Left ventricle myocardium inferior (tissue), 1 donor: ENCODE measurements around the gene CALCOCO1. TPM values are rescaled to one million over a fixed set of nuclear protein-coding genes. Genes with fewer than 3 reads are reported as not detected.

ENCODE experiments used
- DNase-seq: peaks from one replicate; pipeline ENCODE4 v3.0.0-alpha.2; 2020
- H3K27ac ChIP-seq: fragments of 200-600 bp; replicated peaks from 2 replicates; pipeline ENCODE4 v1.8.0; 2021
- H3K27me3 ChIP-seq: fragments of 200-600 bp; 2 replicates; pipeline ENCODE4 v1.8.0; 2021; ENCODE audit warnings: low read depth
- H3K36me3 ChIP-seq: fragments of 200-600 bp; 2 replicates; pipeline ENCODE4 v1.8.0; 2021
- H3K4me1 ChIP-seq: fragments of 200-600 bp; 2 replicates; pipeline ENCODE4 v1.8.0; 2021
- H3K4me3 ChIP-seq: fragments of 200-600 bp; 2 replicates; pipeline ENCODE4 v1.8.0; 2021; ENCODE audit warnings: mild to moderate bottlenecking, moderate library complexity
- H3K9me3 ChIP-seq: fragments of 200-600 bp; replicated peaks from 2 replicates; pipeline ENCODE4 v1.8.0; 2021
- CTCF ChIP-seq: fragments of 200-600 bp; IDR thresholded peaks from 2 replicates; pipeline ENCODE4 v1.8.0; 2021; ENCODE audit warnings: antibody characterized with exemption, mild to moderate bottlenecking, borderline replicate concordance
- intact Hi-C: fragments of 100-400 bp; cut with micrococcal nuclease; formaldehyde crosslinking; loops from one replicate; pipeline ENCODE4 v1.11.0; 2022
- total RNA-seq: library from RNA; stranded (reverse); fragmentation: NEBNext Ultra II Directional; extraction: Animal tissue kit (Norgen Biotek cat#: 25700); gene quantifications from one replicate; pipeline ENCODE4 v1.2.1, GENCODE V29; 2021
- donor health status: DM: no; HTN: yes; CAD: no; lungs with severe emphysema.

Gene CALCOCO1
- total RNA-seq, 1 donor from 2014 or later: 201 TPM

- no peak for TF ChIP-seq CTCF
- H3K27me3 ChIP-seq: no peaks in the 10 kb centered on the region
- no peaks in the 10 kb centered on the region for H3K9me3 ChIP-seq
- H3K27ac ChIP-seq: peak overlapping the region; percentile 90
- H3K36me3 ChIP-seq: peaks cover 21% of the 10 kb centered on the region
- H3K4me1 ChIP-seq: peaks cover 49% of the 10 kb centered on the region
- peak overlapping the region; percentile 88 for H3K4me3 ChIP-seq
- DNase-seq: peak; percentile 27
- intact Hi-C loops: loop anchor here (10.0 kb wide), 1 partner anchor 52 kb away; the partner anchor contains the start of gene ATF7
Observed at GRCh38 chr12:53677016-53677799, 50.0 kb downstream of the CALCOCO1 start.

GRCh38 chr12:53676656-53677015, 50.6 kb downstream of the CALCOCO1 start:
- Histone ChIP-seq H3K27me3 (no peaks in the 10 kb centered on the region), H3K4me1 (peaks cover 52% of the 10 kb centered on the region), H3K27ac (peak overlapping the region; percentile 90), H3K36me3 (peaks cover 27% of the 10 kb centered on the region), H3K9me3 (no peaks in the 10 kb centered on the region), H3K4me3 (peak overlapping the region; percentile 88)
- peak; percentile 42 for DNase-seq
- intact Hi-C loops: loop anchor here (10.0 kb wide), 1 partner anchor 52 kb away; the partner anchor contains the start of gene ATF7
- no peak for TF ChIP-seq CTCF

GRCh38 chr12:53675701-53676607, 51.3 kb downstream of the CALCOCO1 start, which contains the start of gene ATP5MC2:
Gene ATP5MC2 (minus strand): TSS chr12:53676083. CDS start chr12:53672614, 3,469 bp downstream.
- H3K4me3 ChIP-seq: peak within 1 kb of the TSS; percentile 88
- peaks cover 33% of the 10 kb centered on the region for H3K36me3 ChIP-seq
- intact Hi-C loops: loop anchor here (10.0 kb wide), 1 partner anchor 51 kb away; the partner anchor contains the start of gene ATF7
- peaks cover 59% of the 10 kb centered on the region for H3K4me1 ChIP-seq
- TF ChIP-seq CTCF: no peak
- H3K27me3 ChIP-seq: no peaks in the 10 kb centered on the region
- H3K27ac ChIP-seq: peak within 1 kb of the TSS; percentile 90
- peak; percentile 96 for DNase-seq
- H3K9me3 ChIP-seq: no peaks in the 10 kb centered on the region

- H3K9me3 ChIP-seq: no peaks in the 10 kb centered on the region
- no peaks in the 10 kb centered on the region for H3K27me3 ChIP-seq
- H3K27ac ChIP-seq: peak overlapping the region; percentile 90
- DNase-seq: no peak
- peaks cover 42% of the 10 kb centered on the region for H3K36me3 ChIP-seq
- peaks cover 67% of the 10 kb centered on the region for H3K4me1 ChIP-seq
- peak overlapping the region; percentile 88 for H3K4me3 ChIP-seq
- no peak for TF ChIP-seq CTCF
- intact Hi-C loops: loop anchor here (10.0 kb wide), 1 partner anchor 50 kb away; the partner anchor contains the start of gene ATF7
Observed at GRCh38 chr12:53674977-53675700, 52.1 kb downstream of the CALCOCO1 start.

- Histone ChIP-seq H3K27me3 (no peaks in the 10 kb centered on the region), H3K4me1 (peaks cover 74% of the 10 kb centered on the region), H3K27ac (no peak overlapping the region), H3K9me3 (no peaks in the 10 kb centered on the region), H3K36me3 (peaks cover 83% of the 10 kb centered on the region), H3K4me3 (no peak overlapping the region)
- TF ChIP-seq CTCF: no peak
- intact Hi-C loops: loop anchor here (10.0 kb wide), 1 partner anchor 46 kb away; the partner anchor contains the start of gene ATF7
- no peak for DNase-seq
Observed at GRCh38 chr12:53670971-53671370, 56.3 kb downstream of the CALCOCO1 start.
